Immature natural killer cell (primary cell): ENCODE data around the gene GAL3ST2. TPM values are rescaled to one million over a fixed set of nuclear protein-coding genes. Genes with fewer than 3 reads are reported as not detected.
"Not testable (repeated sequence)": the region's sequence is repeated elsewhere in the genome, so short reads cannot be mapped to it uniquely, and the experiment has no call there.

ENCODE experiments used
- DNase-seq, 3 donors: peaks; one replicate each; pipeline ENCODE4 v3.0.0; 2022; ENCODE audit warnings: mixed read lengths in 1 of 3
- H3K27ac Mint-ChIP-seq, 6 donors: one replicate each; pipeline ENCODE4 v1.8.0; 2020; ENCODE audit warnings: mixed read lengths in 6 of 6, mild to moderate bottlenecking in 5 of 6, inconsistent platforms in 4 of 6, moderate library complexity in 3 of 6
- H3K27me3 Mint-ChIP-seq, 3 donors: one replicate each; pipeline ENCODE4 v1.8.0; 2020 to 2021; ENCODE audit warnings: low read depth in 3 of 3, mild to moderate bottlenecking in 3 of 3, mixed read lengths in 3 of 3, moderate library complexity in 3 of 3, inconsistent platforms in 1 of 3
- H3K36me3 Mint-ChIP-seq, 3 donors: one replicate each; pipeline ENCODE4 v1.8.0; 2020; ENCODE audit warnings: mixed read lengths in 3 of 3, inconsistent platforms in 2 of 3, mild to moderate bottlenecking in 2 of 3
- H3K4me1 Mint-ChIP-seq, 2 donors: one replicate each; pipeline ENCODE4 v1.8.0; 2020; ENCODE audit warnings: inconsistent platforms in 2 of 2, mild to moderate bottlenecking in 2 of 2, mixed read lengths in 2 of 2, moderate library complexity in 1 of 2
- H3K4me3 Mint-ChIP-seq, 5 donors: one replicate each; pipeline ENCODE4 v1.8.0; 2020; ENCODE audit warnings: mild to moderate bottlenecking in 5 of 5, mixed read lengths in 5 of 5, inconsistent platforms in 3 of 5, moderate library complexity in 3 of 5
- H3K9me3 Mint-ChIP-seq, 6 donors: one replicate each; pipeline ENCODE4 v1.8.0; 2020; ENCODE audit warnings: mild to moderate bottlenecking in 6 of 6, mixed read lengths in 6 of 6, inconsistent platforms in 4 of 6, moderate library complexity in 3 of 6
- polyA plus RNA-seq, 3 donors: library from polyadenylated mRNA; unstranded; fragments of 300-500 nt; fragmentation: Illumina TruSeq; gene quantifications; one replicate each; pipeline ENCODE4 v1.2.3, GENCODE V29; 2021

GAL3ST2 gene
- polyA plus RNA-seq, 3 donors from 2014 or later, result not detected

DNA sequence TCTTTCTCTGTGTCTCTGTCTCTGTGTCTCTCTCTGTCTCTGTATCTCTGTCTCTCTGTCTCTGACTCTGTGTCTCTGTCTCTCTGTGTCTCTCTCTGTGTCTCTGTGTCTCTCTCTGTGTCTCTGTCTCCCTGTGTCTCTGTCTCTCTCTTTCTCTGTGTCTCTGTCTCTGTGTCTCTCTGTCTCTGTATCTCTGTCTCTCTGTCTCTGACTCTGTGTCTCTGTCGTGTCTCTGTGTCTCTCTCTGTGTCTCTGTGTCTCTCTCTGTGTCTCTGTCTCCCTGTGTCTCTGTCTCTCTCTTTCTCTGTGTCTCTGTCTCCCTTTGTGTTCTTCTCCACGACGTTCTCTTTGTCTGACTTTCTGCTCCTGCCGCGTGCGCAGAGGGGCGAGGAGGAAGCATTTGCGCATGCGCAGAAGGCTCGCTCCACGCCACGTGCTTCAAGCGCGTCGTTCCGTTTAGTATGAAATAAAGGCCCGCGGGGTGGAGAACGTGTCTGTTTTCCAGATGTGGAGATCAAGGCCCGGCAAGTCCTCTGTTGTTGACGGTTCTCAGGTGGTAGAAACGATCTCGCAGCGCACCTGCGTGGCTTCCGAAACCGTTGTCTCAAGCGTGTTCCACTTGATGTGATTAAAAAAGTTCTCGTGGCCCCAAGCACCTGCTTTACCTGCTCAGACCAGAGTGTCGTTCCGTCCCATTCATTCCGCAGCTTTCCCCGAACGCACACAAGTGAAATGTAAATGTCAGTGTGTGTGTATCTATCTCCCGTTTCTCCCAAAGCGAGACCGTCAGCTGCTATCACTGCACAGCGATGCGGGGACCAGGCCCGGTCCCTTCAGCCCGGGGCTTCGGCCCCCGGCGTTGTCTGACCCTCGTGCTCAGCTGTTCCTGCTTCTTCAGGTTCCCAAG is 47.2 kb downstream of the GAL3ST2 start:
- H3K27ac Mint-ChIP-seq, result peak overlapping the region in 4 of 6 donors; percentile 37 to 77 (median 44)
- peaks cover 14 to 16% (median 15%) of the 10 kb centered on the region in 3 donors for H3K27me3 Mint-ChIP-seq
- H3K4me1 Mint-ChIP-seq, H3K4me3 Mint-ChIP-seq, H3K36me3 Mint-ChIP-seq, DNase-seq: not testable (repeated sequence)
- peaks cover 9 to 21% (median 13%) of the 10 kb centered on the region in 6 donors for H3K9me3 Mint-ChIP-seq

DNA sequence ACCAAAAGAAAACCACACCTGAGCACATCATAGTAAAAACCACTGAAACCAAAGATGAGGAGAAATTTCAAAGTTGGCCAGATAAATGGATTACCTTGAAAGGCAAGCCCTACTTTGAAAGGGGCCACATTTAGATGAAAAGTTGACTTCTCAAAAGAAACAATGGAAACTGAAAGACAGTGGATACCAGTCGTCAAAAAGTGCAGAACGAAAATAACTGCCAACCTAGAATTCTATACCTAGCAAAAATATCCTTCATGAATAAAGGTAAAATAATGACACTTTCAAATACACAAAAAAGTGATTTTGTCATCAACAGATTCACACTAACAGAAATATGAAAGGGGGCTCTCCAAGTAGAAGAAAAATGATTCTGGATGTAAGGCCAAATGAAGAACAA is 50.8 kb downstream of the GAL3ST2 start:
- Mint-ChIP-seq H3K4me3 (no peak overlapping the region), H3K36me3 (peaks cover 0 to 8% (median 3%) of the 10 kb centered on the region in 3 donors), H3K27ac (no peak overlapping the region), H3K27me3 (peaks cover 15 to 20% (median 19%) of the 10 kb centered on the region in 3 donors), H3K9me3 (peaks cover 9 to 21% (median 13%) of the 10 kb centered on the region in 6 donors), H3K4me1 (no peaks in the 10 kb centered on the region)
- no peak for DNase-seq

DNA sequence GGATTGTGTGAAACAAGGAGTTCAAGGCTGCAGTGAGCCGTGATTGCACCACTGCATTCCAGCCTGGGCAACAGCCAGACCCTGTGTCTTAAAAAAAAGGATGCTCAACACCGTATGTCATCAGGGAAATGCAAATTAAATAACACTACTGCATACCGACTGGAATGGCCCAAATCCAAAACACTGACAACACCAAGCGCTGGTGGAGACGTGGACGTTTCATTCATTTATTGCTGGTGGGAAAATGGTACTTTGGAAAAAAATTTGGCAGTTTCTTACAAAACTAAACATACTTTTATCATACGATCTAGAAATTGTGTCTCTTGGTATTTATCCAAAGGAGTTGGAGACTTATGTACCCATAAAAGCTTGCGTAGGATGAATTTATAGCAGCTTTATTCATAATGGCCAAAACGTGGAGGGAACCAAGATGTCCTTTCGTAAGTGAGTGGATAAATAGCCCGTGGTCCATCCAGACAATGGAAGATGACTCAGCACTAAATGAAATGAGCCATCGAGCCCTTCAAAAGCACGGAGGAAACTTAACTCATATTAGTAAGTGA is 56.6 kb downstream of the GAL3ST2 start:
- no peak for DNase-seq
- Mint-ChIP-seq H3K27me3 (peaks cover 4 to 20% (median 12%) of the 10 kb centered on the region in 3 donors), H3K4me3 (no peak overlapping the region), H3K9me3 (peaks cover 0 to under 1% (median 0%) of the 10 kb centered on the region in 6 donors), H3K27ac (no peak overlapping the region), H3K36me3 (peaks cover 0 to 4% (median 0%) of the 10 kb centered on the region in 3 donors), H3K4me1 (peaks cover 7 to 13% of the 10 kb centered on the region in 2 donors)

DNA sequence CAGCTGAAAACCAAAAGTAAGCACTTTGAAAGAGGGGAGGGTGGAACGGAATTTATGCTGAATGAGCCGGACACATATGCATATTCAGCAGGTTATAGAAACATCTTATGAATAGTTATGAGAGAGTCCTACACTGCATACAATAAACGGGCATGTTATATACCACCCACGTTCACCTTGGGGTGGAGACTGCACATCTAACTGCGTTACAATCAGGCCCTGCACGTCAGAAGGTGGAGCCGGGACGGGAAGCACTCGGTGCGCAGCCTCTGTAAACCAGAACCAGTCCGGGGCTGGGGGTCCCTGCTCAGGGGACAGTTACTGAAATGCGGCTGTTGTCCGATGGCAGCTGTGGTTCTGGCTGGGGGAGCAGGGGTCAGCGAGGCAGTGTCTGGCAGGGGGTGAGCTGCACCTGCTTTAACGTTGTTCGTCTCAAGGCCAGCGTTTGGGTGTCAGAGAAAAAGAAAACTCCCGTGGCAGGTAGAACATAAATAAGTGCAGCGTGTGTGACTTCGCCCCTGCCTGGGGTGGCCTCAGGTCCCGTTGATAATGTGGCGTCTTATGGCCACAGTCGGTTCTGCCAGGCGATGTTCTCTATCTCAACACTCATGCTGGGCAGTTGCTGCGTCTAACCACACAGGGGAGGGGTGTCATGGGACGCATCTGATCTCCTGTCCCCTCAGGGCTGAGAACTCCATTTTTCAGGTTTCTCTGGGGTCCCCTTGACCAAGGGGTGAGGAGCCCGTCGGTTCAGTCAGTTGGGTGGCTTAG is 57.3 kb downstream of the GAL3ST2 start:
- H3K4me1 Mint-ChIP-seq, result peaks cover 7 to 13% of the 10 kb centered on the region in 2 donors
- H3K36me3 Mint-ChIP-seq, DNase-seq, H3K27ac Mint-ChIP-seq, H3K9me3 Mint-ChIP-seq, H3K4me3 Mint-ChIP-seq: not testable (repeated sequence)
- H3K27me3 Mint-ChIP-seq, result peaks cover 4 to 20% (median 12%) of the 10 kb centered on the region in 3 donors

DNA sequence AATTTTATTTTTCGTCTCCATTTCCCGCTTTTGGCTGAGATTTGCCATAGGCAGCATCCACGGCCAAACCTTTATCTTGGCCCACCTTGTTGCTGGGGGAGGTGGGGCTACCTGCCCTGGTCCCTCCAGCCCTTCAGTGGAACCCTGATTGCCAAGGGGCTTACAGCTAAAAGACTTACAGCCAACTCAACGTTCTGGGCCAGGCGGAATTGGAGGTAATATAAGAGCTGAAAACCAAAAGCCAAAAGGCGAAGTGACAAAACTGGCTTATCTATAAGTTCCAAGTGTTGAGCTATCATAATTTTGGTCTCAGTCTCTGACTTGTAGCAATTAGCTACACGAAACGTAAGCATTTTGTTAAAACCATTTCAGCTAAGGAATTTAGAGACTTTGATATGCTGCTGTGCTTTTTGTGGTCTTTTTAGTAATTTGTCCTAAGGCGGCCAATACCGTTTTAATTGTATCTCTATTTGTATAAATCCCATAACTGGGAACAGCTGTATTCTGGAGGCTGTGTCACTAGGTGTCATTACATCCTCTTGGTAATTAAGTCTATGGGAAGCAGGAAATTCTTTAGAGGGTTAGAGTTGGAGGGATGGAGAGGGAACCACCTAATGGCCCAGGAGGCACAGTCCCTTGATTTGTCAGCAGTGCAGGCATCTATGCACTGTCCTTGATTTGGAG is 58.0 kb downstream of the GAL3ST2 start:
- Mint-ChIP-seq H3K27me3 (peaks cover 4 to 20% (median 12%) of the 10 kb centered on the region in 3 donors), H3K4me1 (peaks cover 7 to 13% of the 10 kb centered on the region in 2 donors), H3K27ac (no peak overlapping the region), H3K4me3 (no peak overlapping the region), H3K36me3 (peaks cover 0 to 4% (median 0%) of the 10 kb centered on the region in 3 donors), H3K9me3 (no peaks in the 10 kb centered on the region)
- no peak for DNase-seq

DNA sequence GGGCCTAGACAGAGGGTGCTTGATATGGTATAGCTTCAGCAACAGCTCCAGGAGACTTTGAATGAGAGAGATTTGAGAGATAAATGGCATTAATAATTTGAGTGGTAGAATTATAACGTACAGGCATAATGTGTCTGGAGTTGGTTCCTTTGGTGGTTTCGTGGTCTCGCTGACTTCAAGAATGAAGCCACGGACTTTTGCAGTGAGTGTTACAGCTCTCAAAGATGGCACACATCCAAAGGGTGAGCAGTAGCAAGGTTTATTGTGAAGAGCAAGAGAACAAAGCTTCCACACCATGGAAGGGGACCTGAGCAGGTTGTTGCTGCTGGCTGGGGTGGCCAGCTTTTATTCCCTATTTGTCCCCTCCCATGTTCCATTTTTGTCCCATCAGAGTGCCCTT is 59.0 kb downstream of the GAL3ST2 start:
- H3K27me3 Mint-ChIP-seq, result peaks cover 4 to 20% (median 9%) of the 10 kb centered on the region in 3 donors
- H3K36me3 Mint-ChIP-seq, result peaks cover 0 to 4% (median 0%) of the 10 kb centered on the region in 3 donors
- H3K27ac Mint-ChIP-seq, result peak overlapping the region in 1 of 6 donors; percentile 48
- DNase-seq, result no peak
- H3K9me3 Mint-ChIP-seq, result no peaks in the 10 kb centered on the region
- no peak overlapping the region for H3K4me3 Mint-ChIP-seq
- H3K4me1 Mint-ChIP-seq, result peaks cover 10 to 13% of the 10 kb centered on the region in 2 donors

DNA sequence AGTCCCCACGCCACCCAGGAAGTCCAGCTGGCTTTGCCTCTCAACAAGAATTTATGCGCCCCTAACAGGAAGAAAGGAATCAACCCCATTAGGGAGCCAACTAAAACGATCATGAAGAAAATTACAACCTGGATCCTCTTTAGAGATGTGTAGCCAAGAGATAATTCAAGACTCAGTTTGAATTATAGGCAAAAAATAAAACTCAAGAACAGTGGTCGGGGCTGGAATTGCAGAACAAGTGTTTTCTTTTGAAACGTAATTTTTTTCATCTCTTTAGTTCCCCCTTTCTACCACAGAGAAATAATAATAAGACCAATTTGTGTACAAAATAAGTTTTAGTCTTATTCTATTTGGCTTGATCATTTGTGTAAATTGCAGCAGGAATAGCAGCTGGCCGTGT is 59.7 kb downstream of the GAL3ST2 start:
- Mint-ChIP-seq H3K36me3 (peaks cover 0 to 4% (median 0%) of the 10 kb centered on the region in 3 donors), H3K27ac (no peak overlapping the region), H3K27me3 (peaks cover 2 to 20% (median 7%) of the 10 kb centered on the region in 3 donors), H3K4me1 (peaks cover 14 to 18% of the 10 kb centered on the region in 2 donors), H3K4me3 (no peak overlapping the region), H3K9me3 (no peaks in the 10 kb centered on the region)
- DNase-seq, result no peak

DNA sequence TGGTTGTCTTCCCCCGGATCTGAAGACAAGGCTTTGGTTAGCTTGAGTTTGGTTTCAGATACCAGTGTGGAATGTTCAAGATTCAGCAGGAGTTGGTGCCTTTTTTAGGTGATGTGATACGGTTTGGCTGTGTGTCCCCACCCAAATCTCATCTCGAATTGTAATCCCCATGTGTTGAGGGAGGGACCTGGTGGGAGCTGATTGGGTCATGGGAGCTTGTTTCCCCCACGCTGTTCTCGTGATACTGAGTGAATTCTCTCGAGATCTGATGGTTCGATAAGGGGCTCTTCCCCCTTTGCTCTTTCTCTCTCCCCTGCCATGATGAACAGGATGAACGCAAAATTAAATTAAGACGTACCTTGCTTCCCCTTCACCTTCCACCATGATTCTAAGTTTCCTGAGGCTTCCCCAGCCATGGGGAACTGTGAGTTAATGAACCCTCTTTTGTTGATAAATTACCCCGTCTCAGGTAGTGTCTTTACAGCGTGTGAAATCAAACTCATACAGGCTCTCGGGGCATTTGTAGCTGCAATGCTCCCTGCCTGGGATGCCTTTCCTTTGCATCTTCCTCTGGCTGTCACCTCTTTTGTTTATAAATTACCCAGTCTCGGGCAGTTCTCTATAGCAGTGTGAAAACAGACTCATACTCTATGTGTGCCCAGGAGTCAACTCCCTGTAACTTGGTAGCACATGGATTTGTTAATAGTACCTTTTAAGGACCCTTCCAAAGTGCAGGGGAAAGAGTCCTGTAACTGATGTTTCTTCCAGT is 60.8 kb downstream of the GAL3ST2 start:
- Mint-ChIP-seq H3K9me3 (no peaks in the 10 kb centered on the region), H3K27ac (no peak overlapping the region), H3K4me3 (no peak overlapping the region), H3K4me1 (peaks cover 23 to 27% of the 10 kb centered on the region in 2 donors), H3K27me3 (peaks cover 2 to 16% (median 5%) of the 10 kb centered on the region in 3 donors), H3K36me3 (no peaks in the 10 kb centered on the region)
- DNase-seq, result no peak

DNA sequence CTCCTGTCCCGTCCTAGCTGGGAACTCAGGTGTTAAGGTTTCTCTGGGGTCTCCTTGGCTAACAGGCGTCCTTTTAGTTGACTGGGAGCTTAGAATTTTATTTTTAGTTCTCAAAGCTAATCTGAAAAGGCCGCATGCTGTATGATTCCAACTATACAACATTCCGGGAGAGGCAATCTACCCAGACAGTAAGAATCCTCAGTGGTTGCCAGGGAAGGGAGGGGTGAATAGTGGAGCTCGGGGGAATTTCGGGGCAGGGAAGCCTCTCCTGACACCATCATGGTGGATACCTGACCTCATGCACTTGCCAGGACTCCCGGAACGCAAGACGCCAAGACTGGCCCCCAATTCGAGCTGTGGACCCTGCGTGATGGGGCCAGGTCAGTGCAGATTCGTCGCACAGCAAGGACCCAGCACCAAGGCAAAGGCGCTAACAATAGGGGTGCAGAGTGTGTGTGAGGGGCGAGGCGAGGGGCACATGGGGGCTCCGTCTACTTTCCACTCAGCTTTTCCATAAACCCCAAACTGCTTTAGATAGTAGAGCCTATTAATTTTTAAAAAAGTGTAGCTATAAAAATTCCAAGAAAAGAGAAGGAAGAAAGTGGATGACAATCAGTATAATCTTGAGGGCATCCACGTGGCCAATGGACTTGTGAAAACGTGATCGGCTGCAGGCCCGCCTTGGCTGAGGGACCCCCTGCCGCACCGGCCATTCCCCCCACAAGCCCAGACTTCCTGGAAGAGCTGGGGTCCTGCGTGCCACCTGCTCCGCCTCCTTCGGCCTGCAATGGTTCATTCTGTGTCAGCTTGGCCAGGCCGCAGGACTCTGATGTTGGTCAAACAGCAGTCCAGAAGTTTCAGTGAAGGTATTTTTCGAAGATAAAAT is 64.8 kb downstream of the GAL3ST2 start:
- peak overlapping the region in 3 of 6 donors; percentile 62 to 64 (median 63) for H3K27ac Mint-ChIP-seq
- H3K4me1 Mint-ChIP-seq, result peaks cover 39 to 40% of the 10 kb centered on the region in 2 donors
- peaks cover 0 to 3% (median 0%) of the 10 kb centered on the region in 3 donors for H3K36me3 Mint-ChIP-seq
- H3K4me3 Mint-ChIP-seq, result peak overlapping the region in 3 of 5 donors; percentile 33 to 95 (median 35)
- peaks cover 17 to 22% (median 17%) of the 10 kb centered on the region in 3 donors for H3K27me3 Mint-ChIP-seq
- DNase-seq, result no peak
- no peaks in the 10 kb centered on the region for H3K9me3 Mint-ChIP-seq

DNA sequence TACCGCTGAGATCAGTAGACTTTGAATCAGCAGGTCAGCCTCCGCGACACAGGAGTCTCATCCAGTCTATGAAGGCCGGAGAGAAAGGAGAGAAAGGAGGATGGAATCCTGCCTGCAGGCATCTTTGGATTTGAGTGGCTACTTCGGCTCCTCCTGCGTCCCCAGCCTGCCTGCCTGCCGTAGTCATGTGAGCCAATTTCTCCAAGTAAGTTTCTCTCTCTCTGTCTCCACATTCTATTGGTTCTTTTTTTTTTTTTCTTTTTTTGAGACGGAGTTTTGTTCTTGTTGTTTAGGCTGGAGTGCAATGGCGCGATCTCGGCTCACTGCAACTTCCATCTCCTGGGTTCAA is 65.4 kb downstream of the GAL3ST2 start:
- no peaks in the 10 kb centered on the region for H3K9me3 Mint-ChIP-seq
- peak overlapping the region in 3 of 5 donors; percentile 82 to 95 (median 85) for H3K4me3 Mint-ChIP-seq
- peaks cover 0 to 3% (median 0%) of the 10 kb centered on the region in 3 donors for H3K36me3 Mint-ChIP-seq
- DNase-seq, result no peak
- peak overlapping the region in 2 of 6 donors; percentile 92 to 99 for H3K27ac Mint-ChIP-seq
- H3K4me1 Mint-ChIP-seq, result peaks cover 39 to 40% of the 10 kb centered on the region in 2 donors
- peaks cover 17 to 25% (median 19%) of the 10 kb centered on the region in 3 donors for H3K27me3 Mint-ChIP-seq

DNA sequence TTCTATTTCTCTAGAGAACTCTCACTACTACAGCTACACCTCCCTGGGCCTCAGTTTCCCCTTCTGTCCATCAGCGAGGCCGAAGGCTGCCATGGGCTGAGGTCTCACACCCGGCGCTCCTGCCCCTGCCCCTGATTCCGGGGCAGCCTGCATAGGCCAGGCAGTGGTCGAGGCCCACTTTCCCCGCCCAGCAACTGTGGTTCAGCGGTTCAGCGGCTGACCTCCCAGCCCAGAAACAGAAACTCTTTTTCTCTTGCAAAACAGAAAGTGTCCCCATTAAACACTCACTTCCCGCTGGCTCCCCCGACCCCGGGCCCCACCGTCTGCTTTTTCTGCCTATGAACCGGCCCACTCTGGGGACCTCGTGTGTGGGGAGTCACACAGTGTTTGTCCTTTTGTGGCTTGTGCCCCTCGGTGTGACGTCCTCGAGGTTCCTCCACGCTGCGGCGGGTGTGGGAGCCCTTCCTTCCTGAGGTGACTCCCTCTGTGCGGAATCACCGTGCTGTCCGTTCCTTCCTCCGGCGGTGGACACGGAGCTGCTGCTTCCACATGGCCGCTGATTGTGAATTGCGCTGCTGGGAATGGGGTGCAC is 66.1 kb downstream of the GAL3ST2 start:
- Mint-ChIP-seq H3K4me3 (peak overlapping the region; percentile 82 to 95 (median 92)), H3K4me1 (peaks cover 39 to 40% of the 10 kb centered on the region in 2 donors), H3K9me3 (no peaks in the 10 kb centered on the region), H3K27ac (peak overlapping the region; percentile 86 to 99 (median 93)), H3K36me3 (peaks cover 0 to 3% (median 0%) of the 10 kb centered on the region in 3 donors), H3K27me3 (peaks cover 17 to 24% (median 19%) of the 10 kb centered on the region in 3 donors)
- DNase-seq, result peak; percentile 86 to 89 (median 87)
